ENCODE data around the gene GH2.
"Not testable (repeated sequence)": the region's sequence is repeated elsewhere in the genome, so short reads cannot be mapped to it uniquely, and the experiment has no call there.

GH2 gene

GRCh38 chr17:63910096-63910495 lies 28.4 kb upstream of the GH2 start:
- DNase-seq: no peak

- not testable (repeated sequence) for DNase-seq
Measured at GRCh38 chr17:63909586-63909985, 27.8 kb upstream of the GH2 start.

DNA sequence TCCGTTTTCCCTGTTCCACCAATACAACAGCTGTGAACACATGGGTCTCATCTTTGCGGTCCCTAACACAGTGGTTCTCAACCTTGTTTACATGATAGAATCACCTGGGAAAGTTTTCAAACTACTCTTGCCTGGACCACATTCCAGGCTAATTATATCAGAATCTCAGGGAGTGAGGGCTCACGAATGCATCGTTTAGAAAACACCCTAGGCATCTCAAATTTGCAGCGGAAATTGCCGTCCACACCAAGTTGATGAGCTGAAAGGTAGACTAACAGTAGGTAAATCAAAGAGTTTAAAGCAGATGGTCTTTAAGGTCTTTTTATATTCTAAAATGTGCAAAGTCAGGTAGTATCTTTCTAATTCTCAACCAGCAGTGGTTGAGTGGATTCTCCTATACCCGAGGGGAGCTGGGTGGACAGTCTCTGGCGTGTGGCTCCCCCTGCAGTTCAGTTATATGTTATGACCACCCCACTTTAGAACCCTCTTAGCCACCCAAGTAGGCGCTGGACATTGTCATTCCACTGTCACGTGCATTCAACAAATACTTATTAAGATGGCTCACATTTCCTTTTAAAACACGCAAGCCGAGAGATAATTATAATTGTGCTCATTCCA lies 25.5 kb upstream of the GH2 start:
- DNase-seq: peak; percentile 53

GRCh38 chr17:63904796-63905195 lies 23.1 kb upstream of the GH2 start:
- DNase-seq: not testable (repeated sequence)

- DNase-seq: not testable (repeated sequence)
Measured at GRCh38 chr17:63903787-63904201, 22.1 kb upstream of the GH2 start.

DNA sequence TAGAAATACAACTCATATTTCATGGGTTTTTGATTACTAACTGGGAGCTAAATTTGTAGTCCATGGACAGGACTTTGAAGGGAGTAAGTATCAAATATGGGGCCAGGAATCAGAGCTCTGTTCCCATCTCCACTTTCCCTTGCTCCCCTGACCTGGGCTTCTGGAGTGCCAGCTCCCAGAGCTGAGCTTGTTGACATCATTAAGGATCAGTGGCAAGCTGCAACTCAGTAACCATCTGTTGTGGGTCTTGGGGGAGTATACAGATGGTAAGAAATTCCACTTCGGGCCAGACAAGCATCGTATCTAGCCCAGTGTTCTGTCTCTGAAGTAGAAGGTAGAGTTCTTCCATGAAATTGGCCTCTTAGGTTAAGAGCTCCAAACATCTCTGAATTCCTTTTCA lies 20.2 kb upstream of the GH2 start:
- DNase-seq: not testable (repeated sequence)

DNA sequence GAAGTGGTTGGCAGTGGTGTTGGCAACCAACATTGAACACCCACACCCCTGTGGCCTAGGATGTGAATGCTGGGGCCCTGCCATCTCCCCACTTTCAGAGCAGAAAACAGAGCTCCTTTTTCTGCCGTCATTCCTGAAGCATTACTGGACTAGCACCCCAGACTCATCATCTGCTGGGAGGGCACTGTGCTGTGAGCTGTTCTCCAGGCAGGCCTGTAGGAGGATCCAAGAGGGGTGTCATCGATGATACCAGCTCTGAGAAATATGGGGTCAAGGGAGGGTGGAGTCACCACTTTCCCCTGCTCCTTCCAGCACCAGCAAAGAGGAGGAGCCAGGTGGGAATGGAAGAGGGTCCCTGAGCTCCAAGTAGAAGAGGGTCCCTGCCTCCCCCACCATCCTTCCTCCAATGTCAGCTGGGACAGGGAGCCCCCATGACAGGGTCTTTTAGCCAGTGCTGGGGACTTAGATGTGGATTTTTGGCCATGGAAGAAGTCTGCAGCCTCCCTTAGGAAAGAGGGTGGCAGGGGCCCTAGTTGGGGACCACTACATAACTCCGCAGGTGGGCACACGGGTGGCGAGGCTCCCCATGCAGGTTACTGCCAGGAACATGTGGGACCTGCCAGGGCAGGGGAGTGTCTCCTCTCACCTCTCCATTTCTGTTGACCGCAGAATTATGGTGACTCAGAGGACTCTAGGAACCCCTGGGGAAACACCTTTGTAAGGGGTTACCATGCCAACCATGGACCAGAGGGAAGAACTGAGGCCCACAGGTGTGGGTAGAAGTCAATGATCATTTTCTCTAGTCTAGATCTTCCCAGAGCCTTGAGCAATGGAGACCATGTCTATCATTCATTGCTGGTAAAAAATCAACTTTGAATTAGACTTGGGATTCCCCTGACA lies 17.4 kb upstream of the GH2 start:
- DNase-seq: peak; percentile 46

DNA sequence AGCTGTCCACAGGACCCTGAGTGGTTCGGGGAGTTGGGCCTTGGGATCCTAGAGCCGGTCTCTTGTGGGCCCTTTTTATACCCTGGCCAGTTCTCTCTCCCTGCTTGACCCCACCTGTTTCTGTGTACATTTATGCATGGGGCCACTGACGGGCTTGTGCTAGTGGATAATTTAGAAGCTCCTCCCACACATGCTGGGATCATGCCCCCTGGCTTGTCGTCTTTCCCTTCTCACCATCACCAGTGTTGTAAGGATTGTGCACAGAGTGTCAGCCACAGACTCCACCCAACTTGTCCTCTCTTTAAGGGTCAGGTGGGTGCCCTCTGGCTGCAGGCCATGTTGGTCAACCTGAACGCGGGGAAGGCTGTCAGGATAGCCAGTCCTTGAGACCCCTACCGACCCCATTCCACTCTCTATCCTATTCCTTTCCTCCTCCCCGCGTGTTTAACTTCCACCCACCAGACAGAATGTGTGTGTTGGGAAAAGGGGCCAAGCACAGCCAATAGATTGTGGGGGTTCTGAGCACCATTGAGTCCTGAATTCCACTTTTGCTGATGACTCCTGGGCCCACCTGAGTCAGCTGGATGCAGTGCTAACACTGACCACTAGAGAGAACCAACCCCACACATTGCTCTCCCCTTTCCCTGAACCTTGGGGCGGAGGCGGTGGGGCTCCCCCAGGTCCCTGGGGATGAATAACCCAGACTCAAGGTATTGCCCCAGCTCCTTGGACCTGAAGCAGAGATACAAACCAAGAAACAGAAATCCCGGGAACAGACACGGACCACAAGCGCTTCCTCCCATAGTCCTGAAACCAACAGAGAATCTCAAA lies 15.0 kb upstream of the GH2 start, which contains the start of gene CSH1:
Gene CSH1 (minus strand): TSS at position 51 of the 831 bp plus-strand sequence. CDS start 63 bp downstream, outside the sequence.
- DNase-seq: not testable (repeated sequence)

DNA sequence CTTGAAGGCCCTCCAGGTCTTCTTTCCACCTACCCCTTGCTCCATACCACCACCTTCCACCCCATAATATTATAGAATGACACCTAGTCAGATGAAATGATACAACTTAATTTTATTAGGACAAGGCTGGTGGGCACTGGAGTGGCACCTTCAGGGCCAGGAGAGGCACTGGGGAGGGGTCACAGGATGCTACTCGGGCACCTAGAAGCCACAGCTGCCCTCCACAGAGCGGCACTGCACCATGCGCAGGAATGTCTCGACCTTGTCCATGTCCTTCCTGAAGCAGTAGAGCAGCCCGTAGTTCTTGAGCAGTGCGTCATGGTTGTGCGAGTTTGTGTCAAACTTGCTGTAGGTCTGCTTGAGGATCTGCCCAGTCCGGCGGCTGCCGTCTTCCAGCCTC lies 13.1 kb upstream of the GH2 start:
- DNase-seq: not testable (repeated sequence)

DNA sequence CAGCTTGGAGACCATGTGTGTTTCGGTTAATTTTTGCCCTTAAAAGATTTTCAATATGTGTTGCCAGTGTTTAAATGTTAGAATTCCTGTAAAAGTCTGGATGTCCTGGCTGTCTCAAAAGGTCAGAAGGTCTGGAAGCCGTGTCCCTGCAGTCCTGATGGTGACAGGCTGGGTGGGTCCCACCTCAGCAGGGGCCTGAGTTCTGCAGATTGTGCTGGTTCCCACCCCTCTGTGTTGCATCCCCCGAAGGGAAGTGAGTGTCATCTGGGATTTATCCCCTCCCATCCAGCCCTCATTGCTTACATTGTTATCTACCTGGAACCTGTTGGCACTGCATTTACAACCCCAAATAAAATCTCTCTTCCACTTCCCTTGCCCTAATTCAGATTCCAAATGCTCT lies 12.3 kb upstream of the GH2 start:
- DNase-seq: not testable (repeated sequence)

- DNase-seq: not testable (repeated sequence)
Measured at GRCh38 chr17:63892316-63893037, 10.7 kb upstream of the GH2 start.

DNA sequence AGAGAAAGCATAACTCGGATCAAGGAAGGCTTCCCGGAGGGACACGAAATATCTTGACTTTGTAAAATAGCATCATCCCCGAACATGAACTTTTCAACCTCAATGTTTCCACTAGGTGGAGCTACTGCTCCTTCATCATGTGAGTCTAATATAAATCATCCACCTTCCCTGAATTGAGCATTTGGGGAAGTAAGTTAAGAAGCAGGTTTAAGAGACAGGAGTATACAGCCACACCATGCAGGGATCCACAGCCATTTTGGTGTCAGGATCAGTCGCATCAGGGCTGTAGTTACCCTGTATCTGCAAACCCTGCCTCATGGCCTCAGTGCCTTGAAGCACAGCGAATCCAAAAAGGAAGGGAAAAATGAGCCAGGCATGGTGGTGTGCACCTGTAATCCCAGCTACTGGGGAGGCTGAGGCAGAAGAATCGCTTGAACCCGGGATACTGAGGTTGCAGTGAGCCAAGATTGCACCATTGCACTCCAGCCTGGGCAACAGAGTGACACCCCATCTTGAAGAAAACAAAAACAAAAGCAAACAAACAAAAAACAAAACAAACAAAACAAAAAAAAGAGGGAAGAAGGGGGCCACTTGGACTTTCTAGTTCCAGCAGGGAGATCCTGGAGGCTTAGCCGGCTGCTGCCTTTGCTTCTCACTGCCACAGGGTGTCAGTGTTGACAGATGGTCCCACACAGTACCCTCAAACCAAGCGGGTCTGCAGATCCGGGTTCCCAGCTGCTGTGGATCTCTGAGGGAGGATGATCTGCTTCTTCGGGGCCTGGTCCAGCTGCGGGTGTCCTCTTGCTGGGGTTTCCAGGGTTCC lies 7.5 kb upstream of the GH2 start:
- DNase-seq: not testable (repeated sequence)

GRCh38 chr17:63885119-63885518 lies 3.4 kb upstream of the GH2 start:
- DNase-seq: not testable (repeated sequence)

- DNase-seq: not testable (repeated sequence)
Measured at GRCh38 chr17:63882626-63883126, 932 bp upstream of the GH2 start.

GRCh38 chr17:63881337-63881736 lies 407 bp downstream of the GH2 start:
- not testable (repeated sequence) for DNase-seq

- no peak for DNase-seq
Measured at GRCh38 chr17:63880706-63881105, 1.0 kb downstream of the GH2 start.

DNA sequence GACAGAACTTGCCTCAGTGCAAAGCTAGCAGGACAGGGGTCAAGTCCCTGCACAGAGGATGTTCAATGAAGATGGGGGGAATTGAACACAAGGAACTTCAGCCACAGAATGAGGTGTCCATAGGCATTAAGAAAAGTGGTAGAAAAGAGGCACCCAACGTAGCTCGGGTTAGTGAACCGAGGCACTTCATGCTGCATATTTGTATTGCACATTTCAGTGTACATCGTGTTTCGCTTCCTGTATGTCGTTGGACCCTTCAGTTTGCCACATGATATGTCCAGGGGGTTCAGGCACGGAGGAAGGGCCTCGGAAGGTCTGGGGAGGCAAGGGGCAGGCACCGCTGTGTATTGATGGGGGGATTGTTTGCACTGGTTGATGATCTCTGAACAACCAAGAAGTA lies 3.3 kb downstream of the GH2 start:
- not testable (repeated sequence) for DNase-seq

GRCh38 chr17:63874693-63875092 lies 7.1 kb downstream of the GH2 start:
- not testable (repeated sequence) for DNase-seq

- not testable (repeated sequence) for DNase-seq
Measured at GRCh38 chr17:63874061-63874626, 7.6 kb downstream of the GH2 start.

- not testable (repeated sequence) for DNase-seq
Measured at GRCh38 chr17:63873577-63873976, 8.2 kb downstream of the GH2 start, which contains the start of gene CSH2. TSS of gene CSH2 (minus strand) at chr17:63873677. CDS start at chr17:63873614, 63 bp downstream.
